ENCODE measurements around the gene KLHL7.

GRCh38 chr7:23167691-23168090 is 62.1 kb downstream of the KLHL7 start:
- TF ChIP-seq EZH2 (IDR thresholded peaks at IDR 0.05; ENCODE audit: insufficient read depth, poor library complexity, severe bottlenecking) (no peak), EZH2phosphoT487 (IDR thresholded peaks at IDR 0.05; ENCODE audit: insufficient read depth, low read depth) (no peak)
